Adrenal gland (tissue), 5 donors: ENCODE data around the gene SYNJ2BP.

Source experiments
- POLR2A ChIP-seq, 2 donors: fragments of 450-650 bp; IDR thresholded peaks; one replicate each; pipeline ENCODE4 v1.6.1; 2017; ENCODE audit warnings: antibody characterized with exemption in 2 of 2, mild to moderate bottlenecking in 2 of 2, moderate library complexity in 1 of 2
- TF ChIP-seq, protein P1 (sequence below), 6 experiments: fragments of 450-650 bp in 4 of 6; fragments of 200-600 bp in 2 of 6; sonication (generic) in 1 of 6; IDR thresholded peaks; 1 replicate in 5 of 6; 2 replicates in 1 of 6; pipeline versions ENCODE4 v1.5.1 to v1.8.0; 2016 to 2021; ENCODE audit warnings: antibody characterized with exemption in 6 of 6, mild to moderate bottlenecking in 2 of 6, moderate library complexity in 1 of 6
- donor health status: DM: no; HTN: no; CAD: no.

- TF ChIP-seq POLR2A (IDR thresholded peaks at IDR 0.05), result no peak
- TF ChIP-seq, protein P1, sequence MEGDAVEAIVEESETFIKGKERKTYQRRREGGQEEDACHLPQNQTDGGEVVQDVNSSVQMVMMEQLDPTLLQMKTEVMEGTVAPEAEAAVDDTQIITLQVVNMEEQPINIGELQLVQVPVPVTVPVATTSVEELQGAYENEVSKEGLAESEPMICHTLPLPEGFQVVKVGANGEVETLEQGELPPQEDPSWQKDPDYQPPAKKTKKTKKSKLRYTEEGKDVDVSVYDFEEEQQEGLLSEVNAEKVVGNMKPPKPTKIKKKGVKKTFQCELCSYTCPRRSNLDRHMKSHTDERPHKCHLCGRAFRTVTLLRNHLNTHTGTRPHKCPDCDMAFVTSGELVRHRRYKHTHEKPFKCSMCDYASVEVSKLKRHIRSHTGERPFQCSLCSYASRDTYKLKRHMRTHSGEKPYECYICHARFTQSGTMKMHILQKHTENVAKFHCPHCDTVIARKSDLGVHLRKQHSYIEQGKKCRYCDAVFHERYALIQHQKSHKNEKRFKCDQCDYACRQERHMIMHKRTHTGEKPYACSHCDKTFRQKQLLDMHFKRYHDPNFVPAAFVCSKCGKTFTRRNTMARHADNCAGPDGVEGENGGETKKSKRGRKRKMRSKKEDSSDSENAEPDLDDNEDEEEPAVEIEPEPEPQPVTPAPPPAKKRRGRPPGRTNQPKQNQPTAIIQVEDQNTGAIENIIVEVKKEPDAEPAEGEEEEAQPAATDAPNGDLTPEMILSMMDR (IDR thresholded peaks at IDR 0.05), result no peak
Observed at GRCh38 chr14:70391493-70392391, 25.1 kb downstream of the SYNJ2BP start.
